SK-N-SH (cell line): ENCODE results near the gene TTC22.

Source experiments
- CTCF ChIP-seq: fragments of 200-600 bp; sonication (generic); IDR thresholded peaks from 2 replicates; pipeline ENCODE4 v1.6.1; 2017; ENCODE audit warnings: antibody characterized with exemption, mild to moderate bottlenecking, moderate library complexity
- POLR2AphosphoS5 ChIP-seq: IDR thresholded peaks from 2 replicates; pipeline ENCODE4 v1.6.1; 2012; ENCODE audit warnings: low read depth, low read length
- RAD21 ChIP-seq: IDR thresholded peaks from 2 replicates; pipeline ENCODE4 v1.6.1; 2012; ENCODE audit warnings: mild to moderate bottlenecking, low read length
- REST ChIP-seq: IDR thresholded peaks from 2 replicates; pipeline ENCODE4 v1.6.1; 2012; ENCODE audit warnings: mild to moderate bottlenecking, low read depth, low read length, moderate library complexity
- SMC3 ChIP-seq: IDR thresholded peaks from 2 replicates; pipeline ENCODE4 v1.6.1; 2012; ENCODE audit warnings: low read depth, low read length, improper control_type of control experiment
- USF2 ChIP-seq: fragments of 150-350 bp; IDR thresholded peaks from 2 replicates; pipeline ENCODE4 v1.6.1; 2017; ENCODE audit warnings: antibody characterized with exemption, low read length, low read depth, borderline replicate concordance

- TF ChIP-seq CTCF (no peak), USF2 (no peak), REST (no peak), POLR2AphosphoS5 (no peak), SMC3 (no peak), RAD21 (no peak)
Measured at GRCh38 chr1:54758678-54759348, 42.3 kb downstream of the TTC22 start.
